ENCODE measurements around the gene PLEKHS1.

The PLEKHS1 gene

DNA sequence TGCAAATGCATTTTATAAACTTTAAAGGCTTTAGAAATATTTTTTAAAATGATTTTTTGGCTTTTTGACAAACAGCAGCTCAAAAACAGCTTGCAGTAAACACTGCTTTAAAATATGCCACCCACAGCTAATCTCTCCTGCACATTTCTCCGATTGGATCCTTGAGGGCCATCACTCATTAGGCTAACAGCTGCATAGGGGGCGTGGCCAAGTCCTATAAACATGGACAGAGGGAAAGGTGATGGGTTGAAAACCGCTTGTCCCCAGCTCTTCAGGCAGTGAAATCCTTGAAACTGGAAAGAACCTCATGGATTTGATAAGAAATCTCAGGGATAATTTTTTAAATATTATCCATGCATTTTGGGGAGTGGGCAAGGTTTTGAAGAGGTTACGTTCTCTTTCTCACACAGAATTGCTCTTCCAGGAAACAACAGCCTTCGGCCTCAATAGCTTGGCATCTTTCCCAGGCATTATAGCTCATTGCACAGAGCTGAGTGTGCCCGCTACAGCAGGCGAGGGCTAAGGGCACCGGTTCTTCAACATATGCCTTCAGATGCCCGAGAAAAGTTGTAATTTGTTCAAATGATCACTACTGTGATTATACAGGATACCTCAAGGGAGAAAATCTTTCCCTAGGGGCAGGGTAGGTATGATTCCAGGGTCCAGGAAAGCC lies 1.7 kb downstream of the PLEKHS1 start:
- no peak for DNase-seq (ENCODE audit: low read depth)
- TF ChIP-seq CTCF (conservative IDR thresholded peaks at IDR 0.05; ENCODE audit: low read depth, low read length): no peak
- no peak overlapping the region for H3K4me3 ChIP-seq (ENCODE audit: low read depth, low read length)

DNA sequence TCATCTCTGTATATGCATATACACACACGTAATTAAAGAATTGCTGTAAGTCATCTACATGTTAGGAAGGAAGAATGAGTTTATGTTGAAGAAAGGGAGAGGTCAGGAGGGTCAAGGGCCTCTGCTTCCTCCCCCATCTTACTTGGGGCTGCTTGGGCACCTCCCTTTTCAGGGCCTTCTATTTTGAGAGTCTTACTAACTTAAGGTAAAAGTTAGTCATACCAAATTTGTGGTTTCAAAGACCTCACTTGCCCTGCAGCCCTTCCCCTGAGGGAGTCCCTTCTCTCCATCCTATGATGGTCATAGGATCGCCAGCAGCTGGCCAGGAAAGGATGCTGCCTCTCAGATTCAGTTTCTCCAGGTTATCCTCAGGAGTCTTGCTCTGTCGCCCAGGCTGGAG lies 2.6 kb downstream of the PLEKHS1 start:
- TF ChIP-seq CTCF (conservative IDR thresholded peaks at IDR 0.05; ENCODE audit: low read depth, low read length): no peak
- no peak overlapping the region for H3K4me3 ChIP-seq (ENCODE audit: low read depth, low read length)
- DNase-seq (ENCODE audit: low read depth): no peak

- H3K4me3 ChIP-seq (ENCODE audit: low read depth, low read length): no peak overlapping the region
- no peak for TF ChIP-seq CTCF (conservative IDR thresholded peaks at IDR 0.05; ENCODE audit: low read depth, low read length)
- no peak for DNase-seq (ENCODE audit: low read depth)
Measured at GRCh38 chr10:113754768-113755167, 3.3 kb downstream of the PLEKHS1 start.

DNA sequence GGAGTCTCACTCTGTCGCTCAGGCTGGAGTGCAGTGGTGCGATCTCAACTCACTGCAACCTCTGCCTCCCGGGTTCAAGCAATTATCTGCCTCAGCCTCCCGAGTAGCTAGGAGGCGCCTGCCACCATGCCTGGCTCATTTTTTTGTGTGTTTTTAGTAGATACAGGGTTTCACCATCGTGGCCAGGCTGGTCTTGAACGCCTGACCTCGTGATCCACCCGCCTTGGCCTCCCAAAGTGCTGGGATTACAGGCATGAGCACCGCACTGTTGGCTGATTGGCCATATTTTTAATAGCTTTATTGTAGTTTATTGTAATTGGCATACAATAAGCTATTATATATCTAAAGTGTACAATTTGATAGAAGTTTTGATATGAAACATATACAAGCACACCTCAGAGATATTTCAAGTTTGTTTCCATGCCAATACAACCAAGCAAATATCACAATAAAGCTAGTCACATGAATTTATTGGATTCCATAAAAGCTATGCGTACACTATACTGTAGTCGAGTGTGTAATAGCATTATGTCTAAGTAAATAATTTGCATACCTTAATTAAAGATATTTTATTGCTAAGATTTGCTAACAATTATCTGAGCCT lies 5.6 kb downstream of the PLEKHS1 start:
- no peak for DNase-seq (ENCODE audit: low read depth)
- H3K4me3 ChIP-seq (ENCODE audit: low read depth, low read length): no peak overlapping the region
- TF ChIP-seq CTCF (conservative IDR thresholded peaks at IDR 0.05; ENCODE audit: low read depth, low read length): no peak

DNA sequence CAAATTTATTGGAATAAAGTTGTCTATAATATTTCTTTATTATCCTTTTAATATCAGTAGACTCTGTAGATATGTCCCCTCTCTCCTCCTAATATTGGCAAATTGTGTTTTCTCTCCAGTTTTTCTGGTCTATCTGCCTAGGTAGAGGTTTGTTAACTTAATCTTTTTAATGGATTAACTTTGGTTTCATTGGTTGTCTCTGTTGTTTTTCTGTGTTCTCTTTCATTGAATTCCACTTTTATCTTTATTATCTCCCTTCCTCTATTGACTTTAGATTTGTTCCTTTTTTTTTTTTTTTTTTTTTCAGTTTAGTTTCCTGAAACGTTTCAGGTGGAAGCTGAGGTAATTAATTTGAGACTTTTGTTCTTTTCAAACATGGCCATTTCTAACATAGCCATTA lies 10.6 kb downstream of the PLEKHS1 start:
- DNase-seq (ENCODE audit: low read depth): no peak
- no peak overlapping the region for H3K4me3 ChIP-seq (ENCODE audit: low read depth, low read length)
- TF ChIP-seq CTCF (conservative IDR thresholded peaks at IDR 0.05; ENCODE audit: low read depth, low read length): no peak

DNA sequence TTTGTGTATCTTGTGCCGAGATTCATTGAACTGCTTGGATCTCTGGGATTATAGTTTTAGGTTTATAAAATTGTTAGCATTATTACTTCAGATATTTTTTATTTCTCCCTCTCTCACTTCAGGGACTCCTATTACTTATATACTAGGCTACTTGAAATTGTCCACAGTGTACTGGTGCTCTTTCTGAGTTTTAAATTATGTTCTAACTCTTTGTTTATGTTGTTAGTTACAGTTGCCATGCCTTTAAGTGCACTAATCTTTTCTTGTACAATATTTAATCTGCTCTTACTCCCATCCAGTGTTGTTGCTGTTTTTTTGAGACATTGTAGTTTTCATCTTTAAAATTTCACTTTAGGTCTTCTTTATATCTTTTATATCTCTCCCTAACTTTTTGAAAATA lies 13.1 kb downstream of the PLEKHS1 start:
- no peak overlapping the region for H3K4me3 ChIP-seq (ENCODE audit: low read depth, low read length)
- no peak for TF ChIP-seq CTCF (conservative IDR thresholded peaks at IDR 0.05; ENCODE audit: low read depth, low read length)
- DNase-seq (ENCODE audit: low read depth): no peak

DNA sequence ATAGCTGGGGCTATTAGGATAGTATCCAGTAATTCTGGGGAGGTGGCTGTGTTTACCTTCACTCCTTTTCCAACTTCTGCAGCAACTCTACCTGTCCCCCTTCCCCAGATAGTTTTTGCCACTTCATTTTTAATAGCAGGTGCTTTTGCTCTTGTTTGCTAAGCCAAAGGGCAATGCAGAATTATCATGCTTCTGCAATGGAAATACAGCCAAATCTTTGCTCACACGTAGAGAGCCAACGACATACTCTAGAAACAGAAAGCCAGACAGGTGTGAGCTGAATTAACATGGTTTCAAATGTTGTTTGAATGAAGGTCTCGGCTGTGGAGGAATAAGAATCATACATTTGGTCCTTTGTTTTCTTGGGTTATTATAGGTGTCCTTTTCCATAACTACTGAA lies 14.4 kb downstream of the PLEKHS1 start:
- no peak overlapping the region for H3K4me3 ChIP-seq (ENCODE audit: low read depth, low read length)
- DNase-seq (ENCODE audit: low read depth): no peak
- TF ChIP-seq CTCF (conservative IDR thresholded peaks at IDR 0.05; ENCODE audit: low read depth, low read length): no peak

Data from choroid plexus epithelial cell (primary cell).